KMS-11 (cell line): ENCODE results near the gene DHRS13.

Experiments
- H2AFZ ChIP-seq: fragments of 200-600 bp; sonication (generic); 2 replicates; pipeline ENCODE4 v1.6.1; 2016; ENCODE audit warnings: antibody characterized with exemption, mixed run types, low read depth
- H3K27ac ChIP-seq: fragments of 200-600 bp; sonication (generic); 2 replicates; pipeline ENCODE4 v1.6.1; 2016; ENCODE audit warnings: mild to moderate bottlenecking, mixed run types
- H3K27me3 ChIP-seq: fragments of 200-600 bp; sonication (generic); 2 replicates; pipeline ENCODE4 v1.6.1; 2017; ENCODE audit warnings: mild to moderate bottlenecking, low read depth, mixed run types, moderate library complexity; ENCODE audit not compliant: insufficient read depth
- H3K36me3 ChIP-seq: fragments of 200-600 bp; sonication (generic); 2 replicates; pipeline ENCODE4 v1.6.1; 2017; ENCODE audit warnings: mild to moderate bottlenecking, mixed run types; ENCODE audit not compliant: insufficient read depth
- H3K4me1 ChIP-seq: fragments of 200-600 bp; sonication (generic); 2 replicates; pipeline ENCODE4 v1.6.1; 2016; ENCODE audit warnings: mild to moderate bottlenecking, low read depth, mixed run types; ENCODE audit not compliant: poor library complexity, severe bottlenecking
- H3K4me2 ChIP-seq: fragments of 200-600 bp; sonication (generic); 2 replicates; pipeline ENCODE4 v1.7.0; 2016; ENCODE audit warnings: mild to moderate bottlenecking, mixed run types
- H3K4me3 ChIP-seq: fragments of 200-600 bp; sonication (generic); IDR thresholded peaks from 2 replicates; pipeline ENCODE4 v1.6.1; 2017; ENCODE audit warnings: low read depth, low read length, mixed read lengths; ENCODE audit not compliant: insufficient read depth
- H3K79me2 ChIP-seq: fragments of 200-600 bp; sonication (generic); 2 replicates; pipeline ENCODE4 v1.6.1; 2016; ENCODE audit warnings: low read depth, mixed run types; ENCODE audit not compliant: insufficient read depth
- H3K9ac ChIP-seq: fragments of 200-600 bp; sonication (generic); 2 replicates; pipeline ENCODE4 v1.6.1; 2016; ENCODE audit warnings: mild to moderate bottlenecking, mixed run types
- H4K20me1 ChIP-seq: fragments of 200-600 bp; sonication (generic); 2 replicates; pipeline ENCODE4 v1.6.1; 2016; ENCODE audit warnings: mild to moderate bottlenecking, mixed run types; ENCODE audit not compliant: insufficient read depth
- CTCF ChIP-seq: fragments of 200-600 bp; sonication (generic); conservative IDR thresholded peaks from 2 replicates; pipeline ENCODE4 v1.6.1; 2017; ENCODE audit warnings: low read depth, mild to moderate bottlenecking, antibody characterized with exemption, low read length, moderate library complexity, mixed read lengths

Gene DHRS13

GRCh38 chr17:28929787-28930186, 26.9 kb upstream of the DHRS13 start:
- H3K79me2 ChIP-seq: peaks cover 88% of the 10 kb centered on the region
- H2AFZ ChIP-seq: no peak overlapping the region
- no peaks in the 10 kb centered on the region for H3K36me3 ChIP-seq
- no peaks in the 10 kb centered on the region; the same call in 1 of the 2 replicates for H4K20me1 ChIP-seq
- H3K4me1 ChIP-seq: peaks cover 80% of the 10 kb centered on the region
- no peak overlapping the region for H3K4me3 ChIP-seq
- TF ChIP-seq CTCF: no peak
- no peak overlapping the region for H3K4me2 ChIP-seq
- H3K9ac ChIP-seq: no peak overlapping the region
- H3K27ac ChIP-seq: no peak overlapping the region
- H3K27me3 ChIP-seq: no peaks in the 10 kb centered on the region

DNA sequence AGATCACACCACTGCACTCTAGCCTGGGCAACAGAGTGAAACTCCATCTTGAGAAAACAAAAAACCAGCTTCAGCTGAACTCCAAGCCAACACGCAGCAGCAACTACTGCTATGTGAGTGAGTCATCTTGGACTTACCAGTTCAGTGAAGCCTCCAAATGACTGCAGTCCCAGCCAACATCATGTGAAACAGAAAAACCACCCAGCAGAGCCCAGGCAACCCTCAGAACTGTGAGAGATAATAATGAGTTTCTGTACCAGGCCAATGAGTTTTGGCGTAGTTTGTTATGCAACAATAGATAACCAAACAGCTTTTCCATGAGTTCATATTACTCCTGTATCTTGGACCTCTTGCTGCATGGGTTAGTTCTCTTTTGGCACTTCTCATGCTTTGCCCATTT, 25.2 kb upstream of the DHRS13 start:
- Histone ChIP-seq H3K27me3 (no peaks in the 10 kb centered on the region), H4K20me1 (no peaks in the 10 kb centered on the region; the same call in 1 of the 2 replicates), H3K9ac (no peak overlapping the region), H2AFZ (no peak overlapping the region), H3K27ac (peak overlapping the region; percentile 51), H3K4me1 (peaks cover 64% of the 10 kb centered on the region), H3K4me3 (no peak overlapping the region), H3K4me2 (peak overlapping the region; percentile 54), H3K79me2 (peaks cover 80% of the 10 kb centered on the region), H3K36me3 (peaks cover 3% of the 10 kb centered on the region; the same call in 1 of the 2 replicates)
- no peak for TF ChIP-seq CTCF

DNA sequence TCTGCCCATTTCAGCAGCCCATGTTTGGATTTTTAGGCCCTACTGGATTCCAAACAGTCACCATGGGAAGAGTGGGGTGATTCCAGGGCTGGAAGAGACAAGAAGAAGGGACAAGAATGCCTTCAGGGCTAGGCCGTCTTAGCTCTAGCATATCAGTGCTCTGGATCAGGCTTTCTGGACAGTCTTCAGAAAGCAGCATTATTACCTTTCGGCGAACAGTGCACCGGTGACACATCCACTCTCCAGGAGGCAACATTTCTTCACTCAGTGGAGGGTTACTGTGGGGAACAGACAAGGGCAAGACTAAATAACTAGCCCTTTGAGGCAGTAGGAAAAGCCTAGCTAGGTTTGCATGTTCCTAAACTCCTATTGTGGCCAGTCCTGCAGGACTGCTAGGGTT, 23.9 kb upstream of the DHRS13 start:
- no peaks in the 10 kb centered on the region for H3K27me3 ChIP-seq
- peaks cover 8% of the 10 kb centered on the region; the same call in 1 of the 2 replicates for H3K36me3 ChIP-seq
- peaks cover 62% of the 10 kb centered on the region for H3K4me1 ChIP-seq
- peak overlapping the region; percentile 12; the same call in 1 of the 2 replicates for H3K27ac ChIP-seq
- H3K79me2 ChIP-seq: peaks cover 67% of the 10 kb centered on the region
- H3K4me2 ChIP-seq: peak overlapping the region; percentile 54; the same call in 1 of the 2 replicates
- H3K9ac ChIP-seq: no peak overlapping the region
- no peak for TF ChIP-seq CTCF
- H2AFZ ChIP-seq: no peak overlapping the region
- no peaks in the 10 kb centered on the region; the same call in 1 of the 2 replicates for H4K20me1 ChIP-seq
- no peak overlapping the region for H3K4me3 ChIP-seq

DNA sequence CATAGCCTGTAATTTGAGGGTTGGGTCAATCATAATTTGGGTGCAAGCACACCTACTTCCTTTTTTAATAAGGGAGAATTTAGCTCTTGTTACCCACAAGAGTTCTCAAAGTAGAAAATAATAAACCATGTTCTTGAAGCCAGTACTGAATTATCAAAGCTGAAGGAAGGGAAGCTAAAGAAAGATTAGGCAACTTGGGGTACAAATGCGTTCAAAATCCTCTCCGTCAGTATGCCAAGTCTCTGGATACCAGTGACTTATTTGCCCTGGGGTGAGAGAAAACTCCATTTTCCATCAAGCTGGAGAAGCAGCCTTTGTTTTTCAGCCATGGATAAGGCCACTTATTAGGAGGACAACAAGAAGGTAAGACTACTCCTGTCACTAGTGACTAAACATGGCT, 23.5 kb upstream of the DHRS13 start:
- Histone ChIP-seq H4K20me1 (no peaks in the 10 kb centered on the region; the same call in 1 of the 2 replicates), H3K4me3 (no peak overlapping the region), H3K27me3 (no peaks in the 10 kb centered on the region), H3K4me1 (peaks cover 62% of the 10 kb centered on the region), H3K9ac (no peak overlapping the region), H2AFZ (no peak overlapping the region), H3K79me2 (peaks cover 63% of the 10 kb centered on the region; the same call in 1 of the 2 replicates), H3K36me3 (peaks cover 8% of the 10 kb centered on the region; the same call in 1 of the 2 replicates), H3K27ac (peak overlapping the region; percentile 12; the same call in 1 of the 2 replicates), H3K4me2 (peak overlapping the region; percentile 54; the same call in 1 of the 2 replicates)
- TF ChIP-seq CTCF: no peak
